CD4-positive, alpha-beta T cell treated with Interleukin-12 subunit alpha and Interleukin-12 subunit beta, for 1 hour (primary cell): ENCODE results near the gene GRIN2C.

ENCODE experiments used
- DNase-seq: peaks from one replicate; pipeline ENCODE4 v3.0.0-alpha.2; 2020

GRIN2C gene

GRCh38 chr17:74796211-74796610, 63.5 kb downstream of the GRIN2C start:
- no peak for DNase-seq

DNA sequence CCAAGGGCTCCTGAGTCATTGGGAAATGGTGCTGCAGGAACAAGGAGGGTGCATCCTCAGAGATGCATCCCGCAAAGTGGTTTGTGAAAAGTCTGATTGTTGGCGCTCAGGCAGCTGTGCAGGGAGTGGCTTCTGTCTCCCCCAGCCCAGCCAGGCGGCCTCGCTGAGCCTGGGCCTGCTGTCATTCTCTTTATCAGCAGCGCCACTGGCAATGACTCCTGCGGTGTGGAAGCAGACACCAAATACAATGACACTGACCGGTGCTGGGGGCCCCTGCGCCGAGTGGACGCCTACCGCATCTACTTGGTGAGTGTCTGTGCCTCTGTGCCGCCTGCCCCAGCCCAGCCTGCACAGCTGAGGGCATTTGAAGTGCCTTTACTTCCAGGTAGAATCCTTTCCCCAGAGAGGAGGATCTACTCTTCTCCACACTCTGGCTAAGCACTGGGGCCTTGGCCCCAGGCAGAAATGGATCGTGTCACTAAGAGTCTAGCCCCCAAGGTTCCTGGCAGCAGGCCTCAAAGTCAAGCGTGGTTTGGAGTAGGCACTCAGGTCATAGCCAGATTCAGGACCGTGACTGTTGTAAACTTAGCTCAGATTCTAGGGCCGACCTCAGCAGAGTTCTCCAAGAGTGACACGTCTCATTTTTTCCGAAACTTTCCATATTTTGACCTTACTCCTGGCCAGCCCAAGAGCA, 64.2 kb downstream of the GRIN2C start:
- no peak for DNase-seq

GRCh38 chr17:74792586-74793105, 67.0 kb downstream of the GRIN2C start:
- DNase-seq, result no peak
